Nucleus accumbens (tissue), 56 donors: ENCODE measurements around the gene PDLIM5.

Experiments
- DNase-seq, 56 donors: peaks; one replicate each; lab custom pipeline; 2025; lab: John Stamatoyannopoulos, UW

Gene PDLIM5

GRCh38 chr4:94678896-94679295 is 227.2 kb downstream of the PDLIM5 start:
- no peak for DNase-seq

GRCh38 chr4:94680176-94680862 is 228.6 kb downstream of the PDLIM5 start:
- DNase-seq: no peak

GRCh38 chr4:94686086-94686485 is 234.3 kb downstream of the PDLIM5 start:
- no peak for DNase-seq

GRCh38 chr4:94689155-94689860 is 237.6 kb downstream of the PDLIM5 start:
- no peak for DNase-seq

- no peak for DNase-seq
These were observed 239.1 kb downstream of the PDLIM5 start for GRCh38 chr4:94690851-94691254.

- no peak for DNase-seq
These were observed 239.8 kb downstream of the PDLIM5 start for GRCh38 chr4:94691552-94691951.

- no peak for DNase-seq
These were observed 243.6 kb downstream of the PDLIM5 start for GRCh38 chr4:94695384-94695783.

- DNase-seq: no peak
These were observed 246.4 kb downstream of the PDLIM5 start for GRCh38 chr4:94698187-94698586.

GRCh38 chr4:94700298-94700697 is 248.6 kb downstream of the PDLIM5 start:
- no peak for DNase-seq

GRCh38 chr4:94701631-94702300 is 250.0 kb downstream of the PDLIM5 start:
- no peak for DNase-seq

GRCh38 chr4:94711635-94712034 is 259.9 kb downstream of the PDLIM5 start:
- DNase-seq: no peak

- no peak for DNase-seq
These were observed 262.8 kb downstream of the PDLIM5 start for GRCh38 chr4:94714365-94715160.

- no peak for DNase-seq
These were observed 264.0 kb downstream of the PDLIM5 start for GRCh38 chr4:94715726-94716125.
